GM12878 (cell line): Measurements from ENCODE around the gene CD55. TPM values are rescaled to one million over a fixed set of nuclear protein-coding genes. Genes with fewer than 3 reads are reported as not detected.

ENCODE experiments used
- ATAC-seq: fragments of 200-7000 bp; cut with Tn5 transposase; 3 replicates; pipeline ENCODE4 v1.9.1; 2020; ENCODE audit warnings: mild to moderate bottlenecking, moderate library complexity
- BruUV-seq: library from RNA; stranded (reverse); fragments of 400-500 nt; replicated peaks from 2 replicates; lab custom pipeline; 2021; lab: Mats Ljungman, UMichigan
- CTCF ChIA-PET: fragments of 300-600 bp; sonication (Branson Sonifier 250); formaldehyde crosslinking; extraction: SDS; loops from one replicate; lab custom pipeline; 2021; ENCODE audit warnings: inconsistent platforms; lab: Yijun Ruan, JAX
- POLR2A ChIA-PET: fragments of 350-600 bp; formaldehyde crosslinking; extraction: SDS; loops from one replicate; lab custom pipeline; 2021; ENCODE audit warnings: inconsistent platforms; lab: Charles Lee
- RAD21 ChIA-PET: fragments of 300-600 bp; sonication (Branson Sonifier 250); formaldehyde crosslinking; loops from one replicate; lab custom pipeline; 2023; ENCODE audit warnings: antibody characterized with exemption; ENCODE audit not compliant: unreplicated experiment; lab: Charles Lee
- SMC1A ChIA-PET: fragments of 300-600 bp; sonication (Branson Sonifier 250); formaldehyde crosslinking; loops from one replicate; lab custom pipeline; 2023; ENCODE audit not compliant: unreplicated experiment, uncharacterized antibody; lab: Charles Lee
- DNase-seq: peaks from one replicate; pipeline ENCODE4 v3.0.0-alpha.2; 2011; ENCODE audit warnings: low read depth, low spot score
- FAIRE-seq: peaks from 3 replicates; lab custom pipeline; 2011; peaks lifted over from hg19 to GRCh38; lab: Jason Lieb, UNC
- H2AFZ ChIP-seq: 2 replicates; pipeline ENCODE4 v1.6.0; 2011; ENCODE audit warnings: low read depth, low read length, control low read depth; ENCODE audit not compliant: control insufficient read depth
- H3K27ac ChIP-seq: 2 replicates; pipeline ENCODE4 v1.5.1; 2011; ENCODE audit warnings: control low read depth; ENCODE audit not compliant: control insufficient read depth, insufficient read depth
- H3K27me3 ChIP-seq, 2 experiments: replicated peaks in 1 of 2; 2 replicates each; pipeline versions ENCODE4 v1.6.0 to v1.6.1; 2011; ENCODE audit warnings: low read length in 1 of 2; ENCODE audit not compliant: control insufficient read depth in 2 of 2, insufficient read depth in 2 of 2
- H3K36me3 ChIP-seq, 2 experiments: 2 replicates each; pipeline ENCODE4 v1.5.1; 2011; ENCODE audit warnings: low read length in 1 of 2; ENCODE audit not compliant: control insufficient read depth in 2 of 2, insufficient read depth in 2 of 2
- H3K4me1 ChIP-seq: 2 replicates; pipeline ENCODE4 v1.6.1; 2011; ENCODE audit warnings: mild to moderate bottlenecking, low read length, moderate library complexity, mixed read lengths; ENCODE audit not compliant: control insufficient read depth, insufficient read depth
- H3K4me2 ChIP-seq: 2 replicates; pipeline ENCODE4 v1.6.0; 2011; ENCODE audit warnings: control low read depth; ENCODE audit not compliant: control insufficient read depth, insufficient read depth
- H3K4me3 ChIP-seq: fragments of 200-600 bp; sonication (generic); 2 replicates; pipeline ENCODE4 v1.5.1; 2016
- H3K79me2 ChIP-seq: 2 replicates; pipeline ENCODE4 v1.6.0; 2011; ENCODE audit warnings: low read length; ENCODE audit not compliant: control insufficient read depth, insufficient read depth
- H3K9ac ChIP-seq: 2 replicates; pipeline ENCODE4 v1.8.0; 2011; ENCODE audit warnings: low read length, control low read depth, mixed read lengths; ENCODE audit not compliant: control insufficient read depth, insufficient read depth
- H3K9me3 ChIP-seq: replicated peaks from 3 replicates; pipeline ENCODE4 v1.5.1; 2011; ENCODE audit warnings: mild to moderate bottlenecking, low read length; ENCODE audit not compliant: control insufficient read depth, insufficient read depth
- H4K20me1 ChIP-seq: 2 replicates; pipeline ENCODE4 v1.6.0; 2011; ENCODE audit not compliant: control insufficient read depth, insufficient read depth
- ASH2L ChIP-seq: fragments of 300-600, 200-600 bp; sonication (generic); IDR thresholded peaks from 2 replicates; pipeline ENCODE4 v1.6.1; 2017; ENCODE audit warnings: low read depth, mild to moderate bottlenecking, borderline replicate concordance
- CBX3 ChIP-seq: fragments of 200-600 bp; sonication (generic); IDR thresholded peaks from 2 replicates; pipeline ENCODE4 v1.6.1; 2016; ENCODE audit warnings: low read depth, borderline replicate concordance
- CHD1 ChIP-seq: IDR thresholded peaks from 2 replicates; pipeline ENCODE4 v1.6.1; 2012; ENCODE audit warnings: low read depth, low read length, improper control_type of control experiment
- EGR1 ChIP-seq, 2 experiments: IDR thresholded peaks; 1 replicate in 1 of 2; 2 replicates in 1 of 2; pipeline ENCODE4 v1.6.1; 2011 to 2012; ENCODE audit warnings: low read depth in 2 of 2, low read length in 2 of 2, borderline replicate concordance in 1 of 2, mild to moderate bottlenecking in 1 of 2, moderate library complexity in 1 of 2
- KDM1A ChIP-seq: fragments of 200-600 bp; sonication (generic); IDR thresholded peaks from 2 replicates; pipeline ENCODE4 v1.6.1; 2016; ENCODE audit warnings: borderline replicate concordance
- NFIC ChIP-seq: IDR thresholded peaks from 2 replicates; pipeline ENCODE4 v1.6.1; 2012; ENCODE audit warnings: low read depth, mild to moderate bottlenecking, inconsistent platforms, low read length, moderate library complexity
- NFXL1 ChIP-seq: fragments of 450-650 bp; IDR thresholded peaks from 2 replicates; pipeline ENCODE4 v1.6.1; 2017; ENCODE audit warnings: antibody characterized with exemption, mild to moderate bottlenecking, borderline replicate concordance
- NR2C1 ChIP-seq: fragments of 450-650 bp; IDR thresholded peaks from 2 replicates; pipeline ENCODE4 v1.6.1; 2017; ENCODE audit warnings: antibody characterized with exemption, mild to moderate bottlenecking, moderate library complexity
- RB1 ChIP-seq: fragments of 450-650 bp; formaldehyde crosslinking; IDR thresholded peaks from 2 replicates; pipeline ENCODE4 v1.6.1; 2017; ENCODE audit warnings: mild to moderate bottlenecking, borderline replicate concordance
- SMAD5 ChIP-seq: IDR thresholded peaks from 2 replicates; pipeline ENCODE4 v1.6.1; 2016; ENCODE audit warnings: antibody characterized with exemption, low read depth
- YY1 ChIP-seq: IDR thresholded peaks from 2 replicates; pipeline ENCODE4 v1.6.1; 2011; ENCODE audit warnings: low read depth, mild to moderate bottlenecking, low read length
- ZBED1 ChIP-seq: IDR thresholded peaks from 2 replicates; pipeline ENCODE4 v1.6.1; 2016; ENCODE audit warnings: borderline replicate concordance
- WGBS: methylation state at CpG from one replicate; pipeline ENCODE4 v1.1.6; 2016; ENCODE audit warnings: low lambda C conversion rate; ENCODE audit not compliant: insufficient replicate concordance, insufficient coverage; ENCODE audit errors: missing lambda C conversion rate; 5-methylcytosine and 5-hydroxymethylcytosine counted together
- in situ Hi-C: fragments of 300-500 bp; cut with MboI; formaldehyde crosslinking; loops from 9 replicates; pipeline ENCODE4 v1.14.3; 2018; ENCODE audit warnings: mixed read lengths
- intact Hi-C: fragments of 100-400 bp; cut with micrococcal nuclease; formaldehyde crosslinking; loops from one replicate; pipeline ENCODE4 v1.14.2; 2022; ENCODE audit not compliant: unreplicated experiment
- polyA plus RNA-seq, 11 experiments: library from polyadenylated mRNA; depleted of rRNA in 4 of 11; unstranded in 6 of 11; stranded (reverse) in 5 of 11; fragments of >200 nt; fragmentation: Nextera tagmentation in 4 of 11; fragmentation: Illumina TruSeq in 1 of 11; extraction: Ambion mirVana in 4 of 11; extraction: Trizol in 1 of 11; gene quantifications; 1 replicate in 1 of 11; 2 replicates in 10 of 11; pipeline versions ENCODE4 v1.2.1 to v1.2.3, GENCODE V29; 2011 to 2016; ENCODE audit warnings: inconsistent platforms in 2 of 11, missing spikeins in 2 of 11, low read depth in 1 of 11
- total RNA-seq, 4 experiments: library from RNA; depleted of rRNA in 3 of 4; stranded (reverse); fragments of >200 nt in 3 of 4; fragmentation: Illumina TruSeq in 1 of 4; extraction: Trizol in 1 of 4; gene quantifications; 2 replicates each; pipeline versions ENCODE4 v1.2.1 to v1.2.3, GENCODE V29; 2013 to 2021
- TF ChIP-seq, protein P1 (sequence below): fragments of 450-650 bp; conservative IDR thresholded peaks from 2 replicates; pipeline ENCODE4 v1.6.1; 2017; ENCODE audit warnings: mild to moderate bottlenecking, moderate library complexity
- TF ChIP-seq, protein P2 (sequence below): fragments of 450-650 bp; IDR thresholded peaks from 2 replicates; pipeline ENCODE4 v1.6.1; 2017; ENCODE audit warnings: mild to moderate bottlenecking, low read depth, inconsistent platforms; ENCODE audit not compliant: poor library complexity, severe bottlenecking
- TF ChIP-seq, protein P3 (sequence below): IDR thresholded peaks from 2 replicates; pipeline ENCODE4 v1.6.1; 2011; ENCODE audit warnings: mild to moderate bottlenecking, low read depth, low read length, moderate library complexity; ENCODE audit not compliant: insufficient replicate concordance
- TF ChIP-seq, protein P4 (sequence below): fragments of 450-650 bp; IDR thresholded peaks from 2 replicates; pipeline ENCODE4 v1.6.1; 2016; ENCODE audit warnings: mild to moderate bottlenecking

CD55 gene
- total and polyA plus RNA-seq, 10 of the 15 experiments (the other 5 are each of a cell fraction or from before 2014, with no cell fraction given) = 5.2 to 46.5 (median 15.1) TPM

DNA sequence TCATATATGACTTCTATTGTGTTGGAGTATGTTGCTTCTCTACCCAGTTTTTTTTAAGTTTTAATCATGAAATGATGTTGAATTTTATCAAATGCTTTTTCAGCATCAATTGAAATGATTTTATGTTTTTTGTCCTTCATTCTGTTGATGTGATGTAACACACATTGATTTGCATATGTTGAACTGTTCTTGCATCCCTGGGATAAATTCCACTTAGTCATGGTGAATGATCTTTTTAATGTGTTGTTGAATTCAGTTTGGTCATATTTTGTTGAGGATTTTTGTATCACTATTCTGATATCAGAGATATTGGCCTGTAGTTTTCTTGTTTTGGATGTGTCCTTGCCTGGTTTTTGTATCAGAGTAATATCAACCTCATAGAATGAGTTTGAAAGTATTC is 46.6 kb upstream of the CD55 start (continued):
- TF ChIP-seq, protein P1, sequence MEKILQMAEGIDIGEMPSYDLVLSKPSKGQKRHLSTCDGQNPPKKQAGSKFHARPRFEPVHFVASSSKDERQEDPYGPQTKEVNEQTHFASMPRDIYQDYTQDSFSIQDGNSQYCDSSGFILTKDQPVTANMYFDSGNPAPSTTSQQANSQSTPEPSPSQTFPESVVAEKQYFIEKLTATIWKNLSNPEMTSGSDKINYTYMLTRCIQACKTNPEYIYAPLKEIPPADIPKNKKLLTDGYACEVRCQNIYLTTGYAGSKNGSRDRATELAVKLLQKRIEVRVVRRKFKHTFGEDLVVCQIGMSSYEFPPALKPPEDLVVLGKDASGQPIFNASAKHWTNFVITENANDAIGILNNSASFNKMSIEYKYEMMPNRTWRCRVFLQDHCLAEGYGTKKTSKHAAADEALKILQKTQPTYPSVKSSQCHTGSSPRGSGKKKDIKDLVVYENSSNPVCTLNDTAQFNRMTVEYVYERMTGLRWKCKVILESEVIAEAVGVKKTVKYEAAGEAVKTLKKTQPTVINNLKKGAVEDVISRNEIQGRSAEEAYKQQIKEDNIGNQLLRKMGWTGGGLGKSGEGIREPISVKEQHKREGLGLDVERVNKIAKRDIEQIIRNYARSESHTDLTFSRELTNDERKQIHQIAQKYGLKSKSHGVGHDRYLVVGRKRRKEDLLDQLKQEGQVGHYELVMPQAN = no peak
- no peak for TF ChIP-seq NFXL1
- no peak for TF ChIP-seq NFIC

DNA sequence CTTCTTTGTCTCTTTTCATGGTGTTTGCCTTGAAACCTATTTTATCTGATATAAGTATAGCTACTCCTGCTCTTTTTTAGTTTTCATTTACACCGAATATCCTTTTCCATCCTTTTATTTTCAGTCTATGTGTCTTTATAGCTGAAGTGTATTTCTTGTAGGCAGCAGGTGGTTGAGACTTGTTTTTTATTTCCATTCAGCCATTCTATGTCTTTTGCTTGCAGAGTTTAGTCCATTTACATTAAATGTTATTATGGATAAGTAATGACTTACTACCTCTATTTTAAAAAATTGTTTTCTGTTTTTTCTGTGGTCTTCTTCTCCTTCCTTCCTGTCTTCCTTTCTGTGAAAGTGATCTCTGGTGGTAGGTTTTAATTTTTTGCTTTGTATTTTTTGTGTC is 45.0 kb upstream of the CD55 start:
- H3K9ac ChIP-seq = no peak overlapping the region
- H3K36me3 ChIP-seq = no peaks in the 10 kb centered on the region
- no peaks in the 10 kb centered on the region for H3K79me2 ChIP-seq
- no peak overlapping the region for H3K27ac ChIP-seq
- no peak for FAIRE-seq
- no peaks in the 10 kb centered on the region for H3K4me1 ChIP-seq
- H3K27me3 ChIP-seq = no peaks in the 10 kb centered on the region
- H2AFZ ChIP-seq = no peak overlapping the region
- no TSS peak for BruUV-seq
- H3K4me2 ChIP-seq = no peak overlapping the region
- in situ Hi-C loops = no loop called here
- WGBS = 9% methylated on average over 1 of the region's 1 CpG
- no peaks in the 10 kb centered on the region for H4K20me1 ChIP-seq
- ChIA-PET RAD21 (no interaction called here), POLR2A (no interaction called here), SMC1A (interaction anchor here (1.4 kb wide), 1 partner anchor 37 kb away, joined by 3 read pairs; no protein-coding TSS in a partner anchor), CTCF (interaction anchor here (0.9 kb wide), 1 partner anchor 8 kb away, joined by 3 read pairs; no protein-coding TSS in a partner anchor)
- no peak for ATAC-seq
- H3K9me3 ChIP-seq = no peaks in the 10 kb centered on the region
- no peak overlapping the region for H3K4me3 ChIP-seq
- DNase-seq = no peak
- intact Hi-C loops = no loop called here
- TF ChIP-seq SMAD5 = no peak
- no peak for TF ChIP-seq ASH2L
- TF ChIP-seq, protein P2, sequence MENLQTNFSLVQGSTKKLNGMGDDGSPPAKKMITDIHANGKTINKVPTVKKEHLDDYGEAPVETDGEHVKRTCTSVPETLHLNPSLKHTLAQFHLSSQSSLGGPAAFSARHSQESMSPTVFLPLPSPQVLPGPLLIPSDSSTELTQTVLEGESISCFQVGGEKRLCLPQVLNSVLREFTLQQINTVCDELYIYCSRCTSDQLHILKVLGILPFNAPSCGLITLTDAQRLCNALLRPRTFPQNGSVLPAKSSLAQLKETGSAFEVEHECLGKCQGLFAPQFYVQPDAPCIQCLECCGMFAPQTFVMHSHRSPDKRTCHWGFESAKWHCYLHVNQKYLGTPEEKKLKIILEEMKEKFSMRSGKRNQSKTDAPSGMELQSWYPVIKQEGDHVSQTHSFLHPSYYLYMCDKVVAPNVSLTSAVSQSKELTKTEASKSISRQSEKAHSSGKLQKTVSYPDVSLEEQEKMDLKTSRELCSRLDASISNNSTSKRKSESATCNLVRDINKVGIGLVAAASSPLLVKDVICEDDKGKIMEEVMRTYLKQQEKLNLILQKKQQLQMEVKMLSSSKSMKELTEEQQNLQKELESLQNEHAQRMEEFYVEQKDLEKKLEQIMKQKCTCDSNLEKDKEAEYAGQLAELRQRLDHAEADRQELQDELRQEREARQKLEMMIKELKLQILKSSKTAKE = no peak
- TF ChIP-seq EGR1 (IDR thresholded peaks at IDR 0.05; ENCODE audit: borderline replicate concordance in 1 of 2, low read depth in 2 of 2, low read length in 2 of 2) = no peak
- TF ChIP-seq, protein P3, sequence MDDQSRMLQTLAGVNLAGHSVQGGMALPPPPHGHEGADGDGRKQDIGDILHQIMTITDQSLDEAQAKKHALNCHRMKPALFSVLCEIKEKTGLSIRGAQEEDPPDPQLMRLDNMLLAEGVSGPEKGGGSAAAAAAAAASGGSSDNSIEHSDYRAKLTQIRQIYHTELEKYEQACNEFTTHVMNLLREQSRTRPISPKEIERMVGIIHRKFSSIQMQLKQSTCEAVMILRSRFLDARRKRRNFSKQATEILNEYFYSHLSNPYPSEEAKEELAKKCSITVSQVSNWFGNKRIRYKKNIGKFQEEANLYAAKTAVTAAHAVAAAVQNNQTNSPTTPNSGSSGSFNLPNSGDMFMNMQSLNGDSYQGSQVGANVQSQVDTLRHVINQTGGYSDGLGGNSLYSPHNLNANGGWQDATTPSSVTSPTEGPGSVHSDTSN = no peak
- TF ChIP-seq CHD1 = no peak
- TF ChIP-seq, protein P4, sequence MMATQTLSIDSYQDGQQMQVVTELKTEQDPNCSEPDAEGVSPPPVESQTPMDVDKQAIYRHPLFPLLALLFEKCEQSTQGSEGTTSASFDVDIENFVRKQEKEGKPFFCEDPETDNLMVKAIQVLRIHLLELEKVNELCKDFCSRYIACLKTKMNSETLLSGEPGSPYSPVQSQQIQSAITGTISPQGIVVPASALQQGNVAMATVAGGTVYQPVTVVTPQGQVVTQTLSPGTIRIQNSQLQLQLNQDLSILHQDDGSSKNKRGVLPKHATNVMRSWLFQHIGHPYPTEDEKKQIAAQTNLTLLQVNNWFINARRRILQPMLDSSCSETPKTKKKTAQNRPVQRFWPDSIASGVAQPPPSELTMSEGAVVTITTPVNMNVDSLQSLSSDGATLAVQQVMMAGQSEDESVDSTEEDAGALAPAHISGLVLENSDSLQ = no peak
- no peak for TF ChIP-seq KDM1A
- TF ChIP-seq RB1 = no peak
- TF ChIP-seq CBX3 = no peak
- no peak for TF ChIP-seq ZBED1
- no peak for TF ChIP-seq NR2C1
- TF ChIP-seq YY1 = no peak
